K562 (cell line): ENCODE measurements around the gene PDIA3. TPM values are rescaled to one million over a fixed set of nuclear protein-coding genes. Genes with fewer than 3 reads are reported as not detected.

Experiments
- ATF7 ChIP-seq: fragments of 450-650 bp; IDR thresholded peaks from 2 replicates; pipeline ENCODE4 v1.7.1; 2014; ENCODE audit warnings: mild to moderate bottlenecking, moderate library complexity
- CC2D1A ChIP-seq: fragments of 450-650 bp; IDR thresholded peaks from 2 replicates; pipeline ENCODE4 v1.6.1; 2017; ENCODE audit warnings: mild to moderate bottlenecking
- DPF2 ChIP-seq: fragments of 450-650 bp; IDR thresholded peaks from 2 replicates; pipeline ENCODE4 v1.6.1; 2016
- KLF6 ChIP-seq: fragments of 250-450 bp; sonication (Bioruptor Pico); IDR thresholded peaks from 2 replicates; pipeline ENCODE4 v1.4.0; 2020; ENCODE audit warnings: mild to moderate bottlenecking, moderate library complexity, borderline replicate concordance
- MAZ ChIP-seq, 2 experiments: fragments of 450-650 bp in 1 of 2; sonication (generic) in 1 of 2; formaldehyde crosslinking; IDR thresholded peaks in 1 of 2; conservative IDR thresholded peaks in 1 of 2; 2 replicates each; pipeline versions ENCODE4 v1.4.0 to v1.5.0; 2020; ENCODE audit warnings: mild to moderate bottlenecking in 1 of 2, missing genetic modification reagents in 1 of 2
- MTA3 ChIP-seq: fragments of 450-650 bp; formaldehyde crosslinking; IDR thresholded peaks from 2 replicates; pipeline ENCODE4 v1.6.1; 2017; ENCODE audit warnings: mild to moderate bottlenecking, borderline replicate concordance
- NRF1 ChIP-seq, 2 experiments: fragments of 450-650 bp; IDR thresholded peaks in 1 of 2; conservative IDR thresholded peaks in 1 of 2; 2 replicates each; pipeline ENCODE4 v1.6.1; 2014; ENCODE audit warnings: mild to moderate bottlenecking in 2 of 2
- PML ChIP-seq: IDR thresholded peaks from 2 replicates; pipeline ENCODE4 v1.6.1; 2012; ENCODE audit warnings: low read length, inconsistent platforms
- ZNF232 ChIP-seq: sonication (generic); formaldehyde crosslinking; IDR thresholded peaks from 2 replicates; pipeline ENCODE4 v1.8.0; 2022; ENCODE audit warnings: mild to moderate bottlenecking, missing genetic modification reagents
- polyA plus RNA-seq, 8 experiments: library from polyadenylated mRNA; depleted of rRNA in 4 of 8; stranded (reverse) in 5 of 8; unstranded in 3 of 8; fragments of >200 nt; fragmentation: Nextera tagmentation in 2 of 8; fragmentation: Illumina TruSeq in 1 of 8; extraction: Ambion mirVana in 2 of 8; extraction: Trizol in 1 of 8; gene quantifications; 2 replicates each; pipeline versions ENCODE4 v1.2.1 to v1.2.3, GENCODE V29; 2011 to 2014; ENCODE audit warnings: inconsistent platforms in 1 of 8, missing spikeins in 1 of 8
- total RNA-seq, 7 experiments: library from RNA; depleted of rRNA in 6 of 7; stranded (reverse); fragments of >200 nt in 6 of 7; fragmentation: Illumina TruSeq in 2 of 7; extraction: Trizol in 2 of 7; gene quantifications; 2 replicates each; pipeline versions ENCODE4 v1.2.1 to v1.2.3, GENCODE V29; 2011 to 2021; ENCODE audit warnings: low replicate concordance in 1 of 7
- TF ChIP-seq, protein P1 (sequence below): fragments of 450-650 bp; IDR thresholded peaks from 2 replicates; pipeline ENCODE4 v1.6.1; 2016
- TF ChIP-seq, protein P2 (sequence below): sonication (generic); formaldehyde crosslinking; IDR thresholded peaks from 2 replicates; pipeline ENCODE4 v1.8.1; 2022; ENCODE audit warnings: missing genetic modification reagents
- TF ChIP-seq, protein P3 (sequence below), 3 experiments: fragments of 200-800 bp in 1 of 3; fragments of 250-450 bp in 1 of 3; fragments of 450-650 bp in 1 of 3; sonication (Bioruptor Pico) in 1 of 3; sonication (Bioruptor generic) in 1 of 3; formaldehyde crosslinking in 1 of 3; IDR thresholded peaks; 2 replicates each; pipeline versions ENCODE4 v1.6.1 to v1.8.0; 2016 to 2022; ENCODE audit warnings: mild to moderate bottlenecking in 2 of 3, missing genetic modification characterization in 2 of 3, missing compliant biosample characterization in 1 of 3, moderate library complexity in 1 of 3
- TF ChIP-seq, protein P4 (sequence below): fragments of 250-450 bp; sonication (Bioruptor Pico); IDR thresholded peaks from 2 replicates; pipeline ENCODE4 v1.4.0; 2020; ENCODE audit warnings: mild to moderate bottlenecking, moderate library complexity, borderline replicate concordance
- TF ChIP-seq, protein P5 (sequence below): fragments of 450-650 bp; formaldehyde crosslinking; IDR thresholded peaks from 2 replicates; pipeline ENCODE4 v1.4.0; 2020; ENCODE audit warnings: mild to moderate bottlenecking
- TF ChIP-seq, protein P6 (sequence below), 2 experiments: fragments of 450-650 bp; IDR thresholded peaks; 2 replicates each; pipeline ENCODE4 v1.6.1; 2016

The PDIA3 gene
- total and polyA plus RNA-seq, 9 of the 15 experiments (the other 6 are each of a cell fraction or from before 2014, with no cell fraction given): 13.5 to 386 (median 149) TPM

DNA sequence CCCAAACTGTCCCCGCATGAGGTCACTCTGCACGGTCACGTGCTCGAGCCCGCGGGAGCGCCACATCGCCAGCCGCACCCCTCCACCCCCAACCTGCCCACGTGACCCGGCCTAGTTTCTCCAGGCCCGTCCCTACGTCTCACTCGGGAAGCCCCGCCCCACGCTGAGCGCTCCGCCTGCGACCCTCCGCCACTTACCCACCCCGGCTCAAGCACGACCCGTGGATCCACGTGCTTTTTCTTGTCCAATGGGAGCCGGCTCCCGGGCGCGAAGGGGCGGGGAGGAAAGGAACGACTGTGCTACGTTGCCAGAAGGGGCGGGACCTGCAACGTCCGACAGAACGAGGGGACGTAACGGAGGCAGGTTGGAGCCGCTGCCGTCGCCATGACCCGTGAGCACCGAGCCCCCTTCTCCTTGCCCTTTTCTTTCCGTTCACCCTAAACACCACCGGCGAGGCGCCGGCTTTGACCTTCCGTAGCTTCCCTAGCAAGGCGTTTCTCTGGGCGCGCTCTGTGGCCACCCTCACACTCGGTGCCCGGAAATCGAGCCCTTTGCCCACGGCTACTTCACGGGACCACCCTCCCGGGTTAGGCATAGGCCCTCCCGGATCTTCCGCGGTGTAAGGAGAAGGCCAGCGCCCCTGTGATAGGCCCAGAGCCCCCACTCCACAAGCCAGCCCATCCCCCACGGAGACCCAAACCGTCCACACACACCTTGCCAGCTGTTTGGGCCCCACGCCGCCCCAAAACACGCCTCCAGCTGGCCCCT is 45.9 kb downstream of the PDIA3 start, which contains the start of gene SERF2 (continued):
- TF ChIP-seq, protein P1, sequence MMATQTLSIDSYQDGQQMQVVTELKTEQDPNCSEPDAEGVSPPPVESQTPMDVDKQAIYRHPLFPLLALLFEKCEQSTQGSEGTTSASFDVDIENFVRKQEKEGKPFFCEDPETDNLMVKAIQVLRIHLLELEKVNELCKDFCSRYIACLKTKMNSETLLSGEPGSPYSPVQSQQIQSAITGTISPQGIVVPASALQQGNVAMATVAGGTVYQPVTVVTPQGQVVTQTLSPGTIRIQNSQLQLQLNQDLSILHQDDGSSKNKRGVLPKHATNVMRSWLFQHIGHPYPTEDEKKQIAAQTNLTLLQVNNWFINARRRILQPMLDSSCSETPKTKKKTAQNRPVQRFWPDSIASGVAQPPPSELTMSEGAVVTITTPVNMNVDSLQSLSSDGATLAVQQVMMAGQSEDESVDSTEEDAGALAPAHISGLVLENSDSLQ: no peak
- TF ChIP-seq, protein P2, sequence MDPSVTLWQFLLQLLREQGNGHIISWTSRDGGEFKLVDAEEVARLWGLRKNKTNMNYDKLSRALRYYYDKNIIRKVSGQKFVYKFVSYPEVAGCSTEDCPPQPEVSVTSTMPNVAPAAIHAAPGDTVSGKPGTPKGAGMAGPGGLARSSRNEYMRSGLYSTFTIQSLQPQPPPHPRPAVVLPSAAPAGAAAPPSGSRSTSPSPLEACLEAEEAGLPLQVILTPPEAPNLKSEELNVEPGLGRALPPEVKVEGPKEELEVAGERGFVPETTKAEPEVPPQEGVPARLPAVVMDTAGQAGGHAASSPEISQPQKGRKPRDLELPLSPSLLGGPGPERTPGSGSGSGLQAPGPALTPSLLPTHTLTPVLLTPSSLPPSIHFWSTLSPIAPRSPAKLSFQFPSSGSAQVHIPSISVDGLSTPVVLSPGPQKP (CRISPR knock-in tag): no peak
- TF ChIP-seq PML: peak; percentile 73
- TF ChIP-seq, protein P3, sequence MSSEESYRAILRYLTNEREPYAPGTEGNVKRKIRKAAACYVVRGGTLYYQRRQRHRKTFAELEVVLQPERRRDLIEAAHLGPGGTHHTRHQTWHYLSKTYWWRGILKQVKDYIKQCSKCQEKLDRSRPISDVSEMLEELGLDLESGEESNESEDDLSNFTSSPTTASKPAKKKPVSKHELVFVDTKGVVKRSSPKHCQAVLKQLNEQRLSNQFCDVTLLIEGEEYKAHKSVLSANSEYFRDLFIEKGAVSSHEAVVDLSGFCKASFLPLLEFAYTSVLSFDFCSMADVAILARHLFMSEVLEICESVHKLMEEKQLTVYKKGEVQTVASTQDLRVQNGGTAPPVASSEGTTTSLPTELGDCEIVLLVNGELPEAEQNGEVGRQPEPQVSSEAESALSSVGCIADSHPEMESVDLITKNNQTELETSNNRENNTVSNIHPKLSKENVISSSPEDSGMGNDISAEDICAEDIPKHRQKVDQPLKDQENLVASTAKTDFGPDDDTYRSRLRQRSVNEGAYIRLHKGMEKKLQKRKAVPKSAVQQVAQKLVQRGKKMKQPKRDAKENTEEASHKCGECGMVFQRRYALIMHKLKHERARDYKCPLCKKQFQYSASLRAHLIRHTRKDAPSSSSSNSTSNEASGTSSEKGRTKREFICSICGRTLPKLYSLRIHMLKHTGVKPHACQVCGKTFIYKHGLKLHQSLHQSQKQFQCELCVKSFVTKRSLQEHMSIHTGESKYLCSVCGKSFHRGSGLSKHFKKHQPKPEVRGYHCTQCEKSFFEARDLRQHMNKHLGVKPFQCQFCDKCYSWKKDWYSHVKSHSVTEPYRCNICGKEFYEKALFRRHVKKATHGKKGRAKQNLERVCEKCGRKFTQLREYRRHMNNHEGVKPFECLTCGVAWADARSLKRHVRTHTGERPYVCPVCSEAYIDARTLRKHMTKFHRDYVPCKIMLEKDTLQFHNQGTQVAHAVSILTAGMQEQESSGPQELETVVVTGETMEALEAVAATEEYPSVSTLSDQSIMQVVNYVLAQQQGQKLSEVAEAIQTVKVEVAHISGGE (CRISPR knock-in tag; IDR thresholded peaks at IDR 0.05): peak in 1 of 3 experiments; percentile 40; a peak in 1 of 6 replicates
- TF ChIP-seq, protein P4, sequence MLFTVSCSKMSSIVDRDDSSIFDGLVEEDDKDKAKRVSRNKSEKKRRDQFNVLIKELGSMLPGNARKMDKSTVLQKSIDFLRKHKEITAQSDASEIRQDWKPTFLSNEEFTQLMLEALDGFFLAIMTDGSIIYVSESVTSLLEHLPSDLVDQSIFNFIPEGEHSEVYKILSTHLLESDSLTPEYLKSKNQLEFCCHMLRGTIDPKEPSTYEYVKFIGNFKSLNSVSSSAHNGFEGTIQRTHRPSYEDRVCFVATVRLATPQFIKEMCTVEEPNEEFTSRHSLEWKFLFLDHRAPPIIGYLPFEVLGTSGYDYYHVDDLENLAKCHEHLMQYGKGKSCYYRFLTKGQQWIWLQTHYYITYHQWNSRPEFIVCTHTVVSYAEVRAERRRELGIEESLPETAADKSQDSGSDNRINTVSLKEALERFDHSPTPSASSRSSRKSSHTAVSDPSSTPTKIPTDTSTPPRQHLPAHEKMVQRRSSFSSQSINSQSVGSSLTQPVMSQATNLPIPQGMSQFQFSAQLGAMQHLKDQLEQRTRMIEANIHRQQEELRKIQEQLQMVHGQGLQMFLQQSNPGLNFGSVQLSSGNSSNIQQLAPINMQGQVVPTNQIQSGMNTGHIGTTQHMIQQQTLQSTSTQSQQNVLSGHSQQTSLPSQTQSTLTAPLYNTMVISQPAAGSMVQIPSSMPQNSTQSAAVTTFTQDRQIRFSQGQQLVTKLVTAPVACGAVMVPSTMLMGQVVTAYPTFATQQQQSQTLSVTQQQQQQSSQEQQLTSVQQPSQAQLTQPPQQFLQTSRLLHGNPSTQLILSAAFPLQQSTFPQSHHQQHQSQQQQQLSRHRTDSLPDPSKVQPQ (CRISPR knock-in tag): peak; percentile 84; the same call in 1 of the 2 replicates
- TF ChIP-seq ZNF232 (CRISPR knock-in tag): 0 out of 2 replicates have a peak, but pooled peaks have one; percentile 27
- no peak for TF ChIP-seq DPF2
- TF ChIP-seq ATF7: peak; percentile 98
- TF ChIP-seq, protein P5, sequence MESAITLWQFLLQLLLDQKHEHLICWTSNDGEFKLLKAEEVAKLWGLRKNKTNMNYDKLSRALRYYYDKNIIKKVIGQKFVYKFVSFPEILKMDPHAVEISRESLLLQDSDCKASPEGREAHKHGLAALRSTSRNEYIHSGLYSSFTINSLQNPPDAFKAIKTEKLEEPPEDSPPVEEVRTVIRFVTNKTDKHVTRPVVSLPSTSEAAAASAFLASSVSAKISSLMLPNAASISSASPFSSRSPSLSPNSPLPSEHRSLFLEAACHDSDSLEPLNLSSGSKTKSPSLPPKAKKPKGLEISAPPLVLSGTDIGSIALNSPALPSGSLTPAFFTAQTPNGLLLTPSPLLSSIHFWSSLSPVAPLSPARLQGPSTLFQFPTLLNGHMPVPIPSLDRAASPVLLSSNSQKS (CRISPR knock-in tag): no peak
- peak; percentile 59; the same call in 1 of the 2 replicates for TF ChIP-seq MTA3
- 0 out of 2 replicates have a peak, but pooled peaks have one; percentile 25 for TF ChIP-seq CC2D1A
- TF ChIP-seq, protein P6, sequence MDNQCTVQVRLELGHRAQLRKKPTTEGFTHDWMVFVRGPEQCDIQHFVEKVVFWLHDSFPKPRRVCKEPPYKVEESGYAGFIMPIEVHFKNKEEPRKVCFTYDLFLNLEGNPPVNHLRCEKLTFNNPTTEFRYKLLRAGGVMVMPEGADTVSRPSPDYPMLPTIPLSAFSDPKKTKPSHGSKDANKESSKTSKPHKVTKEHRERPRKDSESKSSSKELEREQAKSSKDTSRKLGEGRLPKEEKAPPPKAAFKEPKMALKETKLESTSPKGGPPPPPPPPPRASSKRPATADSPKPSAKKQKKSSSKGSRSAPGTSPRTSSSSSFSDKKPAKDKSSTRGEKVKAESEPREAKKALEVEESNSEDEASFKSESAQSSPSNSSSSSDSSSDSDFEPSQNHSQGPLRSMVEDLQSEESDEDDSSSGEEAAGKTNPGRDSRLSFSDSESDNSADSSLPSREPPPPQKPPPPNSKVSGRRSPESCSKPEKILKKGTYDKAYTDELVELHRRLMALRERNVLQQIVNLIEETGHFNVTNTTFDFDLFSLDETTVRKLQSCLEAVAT (IDR thresholded peaks at IDR 0.05): peak; percentile 55 to 56; a peak in 2 of 4 replicates
- peak; percentile 71 to 84 for TF ChIP-seq MAZ (CRISPR knock-in tag; conservative IDR thresholded peaks at IDR 0.05 in 1 of 2, IDR thresholded peaks at IDR 0.05 in 1 of 2)
- peak; percentile 97 for TF ChIP-seq KLF6 (CRISPR knock-in tag)
- TF ChIP-seq NRF1 (conservative IDR thresholded peaks at IDR 0.05 in 1 of 2, IDR thresholded peaks at IDR 0.05 in 1 of 2): peak; percentile 83 to 86
